Measurements from ENCODE around the gene SLC38A4.

GRCh38 chr12:46841891-46842290, 16.1 kb upstream of the SLC38A4 start:
- TF ChIP-seq POLR2A (IDR thresholded peaks at IDR 0.05) = no peak
- no peak for TF ChIP-seq CTCF (IDR thresholded peaks at IDR 0.05 in 8 of 11, conservative IDR thresholded peaks at IDR 0.05 in 3 of 11)
- no peak for TF ChIP-seq POLR2AphosphoS5 (IDR thresholded peaks at IDR 0.05)
